Activated T-helper 2 cell treated with anti-CD3 and anti-CD28 coated beads, Interferon-gamma antibody, Interleukin-2, Interleukin-4, amounts not matched to agents 10 μg/mL and 5 μg/mL and 100 μg/mL, durations not matched to agents 14 hours and 24 hours and 36 hours (primary cell): Measurements from ENCODE around the gene ITGB5. TPM values are rescaled to one million over a fixed set of nuclear protein-coding genes. Genes with fewer than 3 reads are reported as not detected.
"Not testable (repeated sequence)": the region's sequence is repeated elsewhere in the genome, so short reads cannot be mapped to it uniquely, and the experiment has no call there.

Source experiments
- DNase-seq: peaks from one replicate; pipeline ENCODE4 v3.0.0; 2021; ENCODE audit warnings: low spot score
- H3K27ac Mint-ChIP-seq: one replicate; pipeline ENCODE4 v1.8.0; 2021; ENCODE audit warnings: mixed read lengths
- H3K27me3 Mint-ChIP-seq: one replicate; pipeline ENCODE4 v1.8.0; 2021; ENCODE audit warnings: low read depth, mixed read lengths
- H3K36me3 Mint-ChIP-seq: one replicate; pipeline ENCODE4 v1.8.0; 2021; ENCODE audit warnings: low read depth, mixed read lengths
- H3K4me1 Mint-ChIP-seq: one replicate; pipeline ENCODE4 v1.8.0; 2021; ENCODE audit warnings: low read depth, mixed read lengths
- H3K4me3 Mint-ChIP-seq: one replicate; pipeline ENCODE4 v1.8.0; 2021; ENCODE audit warnings: low read depth, mild to moderate bottlenecking, moderate library complexity, mixed read lengths
- H3K9me3 Mint-ChIP-seq: one replicate; pipeline ENCODE4 v1.8.0; 2021; ENCODE audit warnings: mixed read lengths
- intact Hi-C: fragments of 100-400 bp; cut with micrococcal nuclease; formaldehyde crosslinking; loops from one replicate; pipeline ENCODE4 v1.15.1; 2023
- total RNA-seq: library from RNA; stranded (reverse); gene quantifications from 2 replicates; pipeline ENCODE4 v1.2.3, GENCODE V29; 2022

The ITGB5 gene
- total RNA-seq, 1 donor from 2014 or later, result 4.3 TPM

DNA sequence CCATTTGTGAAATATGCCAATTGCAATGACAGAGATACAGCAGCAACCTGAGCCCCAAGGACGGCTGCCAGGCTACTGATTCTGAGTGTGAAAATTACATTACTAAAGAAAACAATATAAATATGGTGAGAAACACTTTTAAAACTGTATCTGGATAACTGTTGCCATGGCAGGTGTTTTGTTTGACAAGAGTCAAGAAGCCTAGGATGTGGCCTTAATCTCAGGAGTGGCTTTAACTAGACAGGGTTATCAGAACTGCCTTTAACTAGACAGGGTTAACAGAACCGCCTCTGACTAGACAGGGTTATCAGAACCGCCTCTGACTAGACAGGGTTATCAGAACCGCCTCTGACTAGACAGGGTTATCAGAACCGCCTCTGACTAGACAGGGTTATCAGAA is 98.1 kb downstream of the ITGB5 start:
- H3K36me3 Mint-ChIP-seq, intact Hi-C loops, H3K27ac Mint-ChIP-seq, H3K27me3 Mint-ChIP-seq, H3K4me3 Mint-ChIP-seq, H3K9me3 Mint-ChIP-seq, DNase-seq: not testable (repeated sequence)
- peaks cover 19% of the 10 kb centered on the region for H3K4me1 Mint-ChIP-seq

DNA sequence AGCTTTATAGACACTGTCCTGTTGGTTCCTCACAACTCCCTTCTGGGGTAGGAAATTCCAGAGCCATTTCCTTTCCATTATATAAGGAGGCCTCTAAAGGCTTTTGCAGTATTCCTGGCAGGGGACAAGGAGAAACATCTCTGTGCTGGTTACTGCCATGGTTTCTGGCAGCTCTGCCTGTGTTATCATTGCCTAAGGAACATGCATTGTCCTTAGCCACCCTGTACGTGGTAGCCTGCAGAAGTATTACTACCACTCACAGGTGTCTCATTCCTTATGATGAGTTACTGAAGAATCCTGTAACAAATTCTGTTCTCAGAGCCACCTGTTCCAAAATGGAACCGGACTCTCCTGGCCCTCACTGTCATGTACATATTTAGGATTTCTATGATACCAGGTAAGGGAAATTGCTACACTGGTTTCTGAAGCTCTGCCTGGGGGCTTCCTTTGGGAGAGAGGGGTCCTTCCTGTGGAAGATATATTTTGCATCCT is 98.9 kb downstream of the ITGB5 start:
- no peak overlapping the region for H3K27ac Mint-ChIP-seq
- intact Hi-C loops, result no loop called here
- H3K4me3 Mint-ChIP-seq, result no peak overlapping the region
- H3K36me3 Mint-ChIP-seq, result no peaks in the 10 kb centered on the region
- peaks cover 5% of the 10 kb centered on the region for H3K27me3 Mint-ChIP-seq
- no peaks in the 10 kb centered on the region for H3K9me3 Mint-ChIP-seq
- no peak for DNase-seq
- H3K4me1 Mint-ChIP-seq, result peaks cover 19% of the 10 kb centered on the region

DNA sequence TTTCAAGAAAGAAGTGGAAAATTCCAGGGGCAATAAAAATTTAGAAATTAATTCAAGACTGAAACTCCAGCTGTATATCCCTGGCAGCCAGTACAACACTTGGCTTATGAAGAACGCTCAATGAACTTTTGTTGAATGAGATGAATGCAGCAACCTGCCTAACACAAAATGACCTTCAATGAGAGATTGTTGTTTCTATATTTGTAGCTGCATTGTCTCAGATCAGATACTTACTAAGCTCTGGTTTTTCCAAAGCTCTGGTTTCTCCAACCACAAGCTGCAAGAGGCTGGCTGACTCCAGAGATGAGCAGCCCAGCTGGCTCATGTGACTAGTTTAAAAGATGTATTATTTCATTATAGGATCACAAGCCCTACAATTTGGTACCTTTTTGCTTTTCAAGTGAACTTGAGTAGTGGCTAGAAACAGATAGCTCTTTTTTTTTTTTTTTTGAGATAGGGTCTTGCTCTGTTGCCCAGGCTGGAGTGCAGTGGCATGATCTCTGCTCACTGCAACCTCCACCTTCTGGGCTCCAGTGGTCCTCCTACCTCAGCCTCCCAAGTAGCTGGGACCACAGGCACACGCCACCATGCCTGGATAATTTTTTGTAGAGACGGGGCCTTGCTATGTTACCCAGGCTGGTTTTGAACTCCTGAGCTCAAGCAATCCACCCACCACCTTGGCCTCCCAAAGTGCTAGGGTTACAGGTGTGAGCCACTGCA is 99.5 kb downstream of the ITGB5 start:
- no peak overlapping the region for H3K4me3 Mint-ChIP-seq
- peak overlapping the region; percentile 67 for H3K27ac Mint-ChIP-seq
- peaks cover 5% of the 10 kb centered on the region for H3K27me3 Mint-ChIP-seq
- intact Hi-C loops, result no loop called here
- no peak for DNase-seq
- no peaks in the 10 kb centered on the region for H3K9me3 Mint-ChIP-seq
- H3K36me3 Mint-ChIP-seq, result no peaks in the 10 kb centered on the region
- H3K4me1 Mint-ChIP-seq, result peaks cover 19% of the 10 kb centered on the region

DNA sequence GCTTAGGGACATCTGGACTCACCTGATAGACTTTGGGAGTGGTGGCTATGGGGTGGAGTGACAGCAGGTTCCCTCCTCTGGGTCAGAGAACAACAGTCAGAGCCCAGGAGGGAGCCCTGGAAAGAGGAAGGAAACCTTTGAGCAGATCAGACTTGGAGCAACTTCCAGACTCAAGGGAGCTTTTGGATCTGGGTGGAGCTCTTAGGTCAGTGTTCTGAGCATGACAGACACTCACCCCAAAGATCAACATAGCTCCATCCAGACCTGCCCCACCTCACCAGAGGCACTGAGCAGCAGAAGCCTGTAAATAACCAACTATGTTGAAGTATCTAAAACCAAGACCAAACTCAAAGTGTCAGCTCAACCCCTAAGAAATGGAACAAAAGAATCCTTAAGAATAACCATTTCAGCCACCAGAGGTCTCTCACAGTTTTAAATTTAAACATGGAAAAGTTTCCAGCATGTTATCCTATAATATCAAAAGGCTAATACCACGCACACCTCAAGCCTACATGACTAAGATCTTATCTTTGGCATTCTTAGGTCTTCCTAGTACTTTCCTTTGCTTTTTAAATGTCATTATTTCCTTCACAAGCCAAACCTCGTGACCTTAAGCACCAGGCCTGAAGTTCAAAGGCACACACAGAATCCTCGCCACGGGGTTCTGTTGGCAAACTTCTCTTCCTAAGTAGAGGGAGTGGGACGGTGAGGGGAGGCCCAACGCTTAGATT is 100.5 kb downstream of the ITGB5 start:
- Mint-ChIP-seq H3K27me3 (peaks cover 6% of the 10 kb centered on the region), H3K27ac (peak overlapping the region; percentile 67), H3K4me3 (no peak overlapping the region), H3K36me3 (no peaks in the 10 kb centered on the region), H3K9me3 (no peaks in the 10 kb centered on the region), H3K4me1 (peaks cover 17% of the 10 kb centered on the region)
- DNase-seq, result no peak
- intact Hi-C loops, result no loop called here

DNA sequence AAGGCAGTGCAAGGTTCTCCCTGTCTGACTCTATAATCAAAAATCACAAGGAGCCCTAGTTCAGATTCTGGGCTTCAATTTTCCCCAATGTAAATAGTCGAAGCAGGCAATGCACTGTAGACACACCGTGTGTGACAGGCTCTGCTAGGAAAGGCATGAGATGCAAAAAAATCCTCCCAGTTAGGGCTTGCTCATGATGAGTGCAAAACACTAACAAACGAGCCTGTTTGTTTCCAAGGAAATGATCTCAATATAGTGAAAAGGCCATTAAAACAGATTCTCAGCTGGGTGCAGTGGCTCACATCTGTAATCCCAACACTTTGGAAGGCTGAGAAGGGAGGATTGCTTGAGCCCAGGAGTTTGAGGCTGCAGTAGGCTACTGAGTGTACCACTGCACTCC is 101.2 kb downstream of the ITGB5 start:
- no peak overlapping the region for H3K4me3 Mint-ChIP-seq
- DNase-seq, result no peak
- no peaks in the 10 kb centered on the region for H3K36me3 Mint-ChIP-seq
- H3K27me3 Mint-ChIP-seq, result peaks cover 6% of the 10 kb centered on the region
- no peak overlapping the region for H3K27ac Mint-ChIP-seq
- H3K4me1 Mint-ChIP-seq, result peaks cover 10% of the 10 kb centered on the region
- intact Hi-C loops, result no loop called here
- H3K9me3 Mint-ChIP-seq, result no peaks in the 10 kb centered on the region

DNA sequence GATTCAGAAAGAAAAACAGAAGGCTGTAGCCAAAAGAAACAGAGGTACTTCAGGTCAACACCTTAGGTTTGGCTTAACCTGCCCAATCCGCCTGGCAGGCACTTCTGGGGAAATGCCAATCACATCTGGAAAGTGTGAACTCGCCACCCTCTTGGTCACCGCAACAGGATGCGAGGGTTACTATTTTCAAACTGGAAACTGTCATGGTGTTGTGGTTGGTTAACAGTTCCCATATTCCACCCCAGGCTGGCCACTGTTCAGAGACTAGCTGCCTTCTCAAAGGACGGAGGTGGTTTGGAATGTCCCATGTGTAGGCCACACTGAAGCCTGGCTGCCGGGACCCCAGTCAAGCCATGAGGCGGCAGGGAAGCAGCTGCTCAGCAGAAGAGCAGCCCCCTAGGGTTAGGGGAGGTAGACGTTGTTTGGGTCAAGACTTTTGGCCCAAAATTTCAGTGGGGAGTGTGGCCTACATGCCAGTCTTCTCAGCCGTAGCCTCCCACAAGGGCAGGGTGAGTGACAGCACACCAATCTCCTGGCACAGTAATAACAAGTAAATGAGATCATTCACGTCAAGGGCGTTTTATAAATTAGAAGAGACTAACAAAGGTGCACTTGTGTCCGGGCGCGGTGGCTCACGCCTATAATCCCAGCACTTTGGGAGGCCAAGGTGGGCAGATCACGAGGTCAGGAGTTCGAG is 102.3 kb downstream of the ITGB5 start:
- H3K27ac Mint-ChIP-seq, result no peak overlapping the region
- intact Hi-C loops, result no loop called here
- DNase-seq, result no peak

DNA sequence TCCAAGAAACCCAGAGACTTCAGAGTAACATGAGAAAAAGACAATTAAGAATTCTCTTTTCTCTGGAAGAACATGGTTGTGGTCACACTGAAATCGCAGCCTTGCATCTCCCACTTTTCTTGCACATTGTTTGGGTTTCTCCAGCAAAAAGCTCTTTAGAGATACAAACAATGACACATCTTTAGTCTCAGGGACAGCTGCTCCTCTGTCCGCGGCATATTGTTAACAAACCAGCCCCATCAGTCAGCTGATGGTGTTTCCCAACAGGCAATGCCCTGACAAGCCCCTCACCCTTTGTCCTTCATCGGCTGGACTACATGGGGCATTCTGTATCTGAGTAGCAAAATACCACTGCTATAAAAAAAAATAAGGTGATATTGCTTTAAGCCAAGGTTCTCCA is 103.5 kb downstream of the ITGB5 start:
- no peak overlapping the region for H3K27ac Mint-ChIP-seq
- no peak overlapping the region for H3K4me3 Mint-ChIP-seq
- H3K36me3 Mint-ChIP-seq, result no peaks in the 10 kb centered on the region
- H3K4me1 Mint-ChIP-seq, result peaks cover 14% of the 10 kb centered on the region
- H3K27me3 Mint-ChIP-seq, result peaks cover 3% of the 10 kb centered on the region
- H3K9me3 Mint-ChIP-seq, result no peaks in the 10 kb centered on the region
- DNase-seq, result no peak
- intact Hi-C loops, result no loop called here

More for the DNA sequence above, 102.3 kb downstream of the ITGB5 start:
- Mint-ChIP-seq H3K27me3 (peaks cover 3% of the 10 kb centered on the region), H3K36me3 (no peaks in the 10 kb centered on the region), H3K4me3 (no peak overlapping the region), H3K4me1 (peaks cover 14% of the 10 kb centered on the region), H3K9me3 (no peaks in the 10 kb centered on the region)

DNA sequence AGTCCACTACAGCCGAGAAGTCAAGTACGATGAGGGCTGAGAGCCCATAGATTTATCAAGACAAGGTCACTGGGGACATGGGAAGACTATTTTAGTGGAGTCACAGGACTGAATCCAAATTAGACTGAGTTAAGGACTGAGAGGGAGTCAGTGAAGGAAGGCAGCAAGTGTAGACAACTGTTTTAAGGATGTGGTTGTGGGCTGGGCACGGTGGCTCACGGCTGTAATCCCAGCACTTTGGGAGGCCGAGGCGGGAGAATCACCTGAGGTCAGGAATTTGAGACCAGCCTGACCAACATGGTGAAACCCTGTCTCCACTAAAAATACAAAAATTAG is 104.8 kb downstream of the ITGB5 start:
- DNase-seq, H3K27me3 Mint-ChIP-seq, H3K27ac Mint-ChIP-seq, intact Hi-C loops, H3K4me3 Mint-ChIP-seq, H3K9me3 Mint-ChIP-seq, H3K36me3 Mint-ChIP-seq: not testable (repeated sequence)
- H3K4me1 Mint-ChIP-seq, result peaks cover 14% of the 10 kb centered on the region

DNA sequence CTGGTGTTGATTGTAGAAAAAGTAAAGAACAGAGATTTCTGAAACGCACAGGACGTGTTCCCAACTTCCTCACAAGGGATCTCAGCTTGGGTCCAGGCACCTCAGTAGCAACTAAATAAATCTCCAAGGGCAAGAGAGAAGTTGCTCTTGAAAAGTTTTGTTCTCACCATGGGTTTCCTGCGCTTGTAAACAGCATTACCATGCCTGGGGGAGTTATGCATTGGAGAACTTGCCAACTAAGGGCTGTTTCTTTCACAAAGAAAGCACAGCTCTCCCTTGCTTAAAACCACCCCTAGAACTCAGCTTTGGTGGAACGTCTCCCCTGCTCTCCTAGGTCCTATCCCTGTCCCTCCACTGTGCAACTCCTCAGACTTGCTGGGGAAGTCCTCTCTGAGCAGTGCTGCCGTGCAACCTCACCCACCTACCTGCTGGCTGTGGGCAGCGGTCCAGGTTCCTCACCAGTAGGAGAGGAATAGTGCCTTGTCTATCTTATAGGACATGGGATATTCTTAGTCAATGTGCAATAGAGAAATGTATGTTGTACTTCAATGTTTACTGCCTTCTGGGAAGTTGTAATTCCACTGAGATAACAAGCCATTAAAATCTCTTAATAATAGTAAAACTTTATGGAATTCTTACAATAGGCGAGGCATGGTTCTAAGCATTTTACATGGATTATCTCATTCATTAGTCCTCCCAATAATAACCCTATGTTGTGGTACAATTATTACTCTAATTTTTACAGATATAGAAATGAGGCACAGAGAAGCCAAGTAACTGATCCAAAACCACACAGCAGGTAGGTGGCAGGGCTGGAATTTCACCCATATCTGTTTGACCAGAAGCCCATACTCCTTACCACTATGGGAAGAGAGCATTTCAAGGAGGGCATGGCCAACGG is 105.4 kb downstream of the ITGB5 start:
- H3K4me3 Mint-ChIP-seq, result no peak overlapping the region
- no peaks in the 10 kb centered on the region for H3K36me3 Mint-ChIP-seq
- peaks cover 10% of the 10 kb centered on the region for H3K4me1 Mint-ChIP-seq
- H3K9me3 Mint-ChIP-seq, result no peaks in the 10 kb centered on the region
- intact Hi-C loops, result no loop called here
- H3K27me3 Mint-ChIP-seq, result peaks cover 3% of the 10 kb centered on the region
- DNase-seq, result no peak
- H3K27ac Mint-ChIP-seq, result no peak overlapping the region

DNA sequence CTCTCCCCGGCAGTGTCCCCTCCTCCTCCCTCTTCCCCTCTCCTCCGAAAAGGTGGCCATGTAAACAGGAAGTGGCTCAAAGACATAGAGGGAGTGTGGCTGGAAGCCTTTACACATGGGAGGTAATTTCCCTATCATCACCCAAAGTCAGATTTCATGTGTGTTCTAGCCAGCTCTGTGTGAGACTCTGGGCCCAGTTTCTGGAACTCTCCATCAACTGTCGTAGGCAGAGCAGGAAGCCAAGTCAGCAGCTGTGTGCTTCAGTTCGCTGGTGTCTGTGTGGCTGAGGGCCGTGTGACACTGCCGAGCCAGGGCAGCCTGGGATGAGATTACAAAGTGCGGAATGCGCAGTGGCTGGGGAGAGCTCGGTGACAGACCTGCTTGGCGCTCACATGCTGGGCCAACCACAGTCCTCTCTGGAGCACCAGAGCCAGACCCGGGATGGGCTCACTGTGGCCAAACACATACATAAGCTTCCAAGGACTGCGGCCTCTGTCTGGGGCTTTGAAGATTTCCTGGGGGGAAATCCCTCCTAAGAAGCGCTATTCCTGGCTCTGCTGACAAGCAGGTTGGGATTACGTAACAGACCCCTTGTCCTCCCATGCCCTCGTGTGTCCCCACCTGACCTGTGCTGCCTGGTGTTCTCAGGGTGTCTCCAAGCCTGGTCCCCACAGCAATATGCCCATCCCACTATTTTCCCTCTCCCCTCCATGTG is 106.2 kb downstream of the ITGB5 start:
- intact Hi-C loops, result no loop called here
- H3K9me3 Mint-ChIP-seq, result no peaks in the 10 kb centered on the region
- no peak overlapping the region for H3K4me3 Mint-ChIP-seq
- H3K36me3 Mint-ChIP-seq, result no peaks in the 10 kb centered on the region
- H3K27me3 Mint-ChIP-seq, result peaks cover 3% of the 10 kb centered on the region
- H3K27ac Mint-ChIP-seq, result peak overlapping the region; percentile 38
- no peak for DNase-seq
- peaks cover 5% of the 10 kb centered on the region for H3K4me1 Mint-ChIP-seq

DNA sequence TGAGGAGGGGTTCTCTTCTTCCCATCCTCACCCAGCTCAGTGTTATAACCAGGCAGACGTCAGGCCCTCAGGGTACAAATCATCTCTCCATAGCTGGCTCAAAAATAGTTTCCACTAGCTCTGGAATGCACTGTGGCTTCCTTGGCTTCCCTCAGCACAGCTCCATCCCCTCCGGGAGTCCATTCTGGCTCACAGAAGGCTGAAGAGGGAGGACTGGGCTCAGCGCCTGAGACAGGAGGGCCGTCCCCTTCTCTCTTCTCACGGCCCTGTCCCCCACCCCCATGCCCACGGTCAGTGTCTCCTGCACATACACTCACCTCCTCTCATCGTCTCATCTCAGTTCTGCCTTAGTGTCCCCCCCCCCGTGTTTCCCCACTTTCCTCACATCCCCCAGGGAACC is 106.8 kb downstream of the ITGB5 start:
- Mint-ChIP-seq H3K36me3 (no peaks in the 10 kb centered on the region), H3K4me1 (peaks cover 5% of the 10 kb centered on the region), H3K27ac (no peak overlapping the region), H3K27me3 (peaks cover 3% of the 10 kb centered on the region), H3K9me3 (no peaks in the 10 kb centered on the region), H3K4me3 (no peak overlapping the region)
- intact Hi-C loops, result no loop called here
- DNase-seq, result no peak

DNA sequence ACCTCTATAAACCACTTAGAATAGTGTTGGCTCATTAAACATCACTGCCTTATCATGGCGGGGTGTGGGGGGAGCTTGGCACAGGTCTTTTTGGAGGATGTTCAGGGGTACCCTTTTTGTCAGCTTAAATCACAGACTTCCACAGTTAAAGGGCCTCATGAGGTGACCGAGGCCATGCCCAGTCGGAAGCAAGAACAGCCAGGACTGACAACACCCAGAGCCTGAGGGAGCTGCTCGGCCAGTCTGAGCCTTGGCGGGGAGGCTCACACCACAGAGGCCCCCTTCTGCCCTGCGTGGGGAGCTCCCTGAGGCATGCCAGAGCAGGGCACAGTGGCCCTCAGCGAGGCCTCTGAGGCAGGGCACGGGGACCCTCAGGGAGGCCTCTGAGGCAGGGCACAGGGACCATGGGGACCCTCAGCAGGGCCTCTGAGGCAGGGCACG is 107.4 kb downstream of the ITGB5 start:
- H3K27ac Mint-ChIP-seq, result no peak overlapping the region
- H3K9me3 Mint-ChIP-seq, result no peaks in the 10 kb centered on the region
- intact Hi-C loops, result no loop called here
- peaks cover 3% of the 10 kb centered on the region for H3K27me3 Mint-ChIP-seq
- no peak overlapping the region for H3K4me3 Mint-ChIP-seq
- H3K4me1 Mint-ChIP-seq, result peaks cover 5% of the 10 kb centered on the region
- no peaks in the 10 kb centered on the region for H3K36me3 Mint-ChIP-seq
- no peak for DNase-seq
